HG02610 (cell line): ENCODE data around the gene CASQ2.

ENCODE experiments used
- ATAC-seq: cut with Tn5 transposase; IDR thresholded peaks from one replicate; pipeline ENCODE4 v1.9.1; 2021; ENCODE audit warnings: mild to moderate bottlenecking, moderate library complexity; ENCODE audit not compliant: unreplicated experiment

Gene CASQ2

GRCh38 chr1:115729756-115730155 is 38.8 kb downstream of the CASQ2 start:
- ATAC-seq = peak; percentile 93

GRCh38 chr1:115728341-115728740 is 40.2 kb downstream of the CASQ2 start:
- no peak for ATAC-seq

- ATAC-seq = no peak
Observed at GRCh38 chr1:115727706-115728249, 40.7 kb downstream of the CASQ2 start.

- no peak for ATAC-seq
Observed at GRCh38 chr1:115726570-115726969, 41.9 kb downstream of the CASQ2 start.

- no peak for ATAC-seq
Observed at GRCh38 chr1:115726161-115726560, 42.4 kb downstream of the CASQ2 start.

GRCh38 chr1:115725600-115725999 is 42.9 kb downstream of the CASQ2 start:
- no peak for ATAC-seq

GRCh38 chr1:115723756-115724155 is 44.8 kb downstream of the CASQ2 start:
- ATAC-seq = no peak

- no peak for ATAC-seq
Observed at GRCh38 chr1:115722221-115722620, 46.3 kb downstream of the CASQ2 start.

- ATAC-seq = no peak
Observed at GRCh38 chr1:115719285-115719684, 49.2 kb downstream of the CASQ2 start.

GRCh38 chr1:115718011-115718754 is 50.3 kb downstream of the CASQ2 start:
- ATAC-seq = no peak

GRCh38 chr1:115717541-115717940 is 51.0 kb downstream of the CASQ2 start:
- no peak for ATAC-seq

GRCh38 chr1:115714572-115715141 is 53.9 kb downstream of the CASQ2 start:
- no peak for ATAC-seq

- ATAC-seq = no peak
Observed at GRCh38 chr1:115713906-115714305, 54.6 kb downstream of the CASQ2 start.

- ATAC-seq = no peak
Observed at GRCh38 chr1:115712911-115713609, 55.5 kb downstream of the CASQ2 start.

- no peak for ATAC-seq
Observed at GRCh38 chr1:115710859-115711624, 57.5 kb downstream of the CASQ2 start.

GRCh38 chr1:115706587-115707425 is 61.7 kb downstream of the CASQ2 start:
- ATAC-seq = no peak

- no peak for ATAC-seq
Observed at GRCh38 chr1:115705963-115706362, 62.6 kb downstream of the CASQ2 start.

GRCh38 chr1:115705085-115705951 is 63.2 kb downstream of the CASQ2 start:
- ATAC-seq = no peak

- ATAC-seq = no peak
Observed at GRCh38 chr1:115702959-115703358, 65.6 kb downstream of the CASQ2 start.
